Endothelial cell of umbilical vein (primary cell): ENCODE measurements around the gene PILRA. TPM values are rescaled to one million over a fixed set of nuclear protein-coding genes. Genes with fewer than 3 reads are reported as not detected.

Source experiments
- BruUV-seq: library from RNA; stranded (reverse); fragments of 400-500 nt; replicated peaks from 2 replicates; lab custom pipeline; 2021; lab: Mats Ljungman, UMichigan
- CTCF ChIA-PET: fragments of 300-600, 350-600 bp; sonication (Branson Sonifier 250); formaldehyde crosslinking; loops from one replicate; lab custom pipeline; 2021; ENCODE audit warnings: antibody characterized with exemption, inconsistent platforms; lab: Charles Lee
- POLR2A ChIA-PET: fragments of 300-600, 350-600 bp; sonication (Branson Sonifier 250); formaldehyde crosslinking; loops from one replicate; lab custom pipeline; 2021; ENCODE audit warnings: antibody characterized with exemption, inconsistent platforms; lab: Charles Lee
- DNase-seq: peaks from one replicate; pipeline ENCODE4 v3.0.0-alpha.2; 2011; ENCODE audit warnings: low read depth, low spot score
- FAIRE-seq: peaks from 2 replicates; lab custom pipeline; 2011; peaks lifted over from hg19 to GRCh38; lab: Jason Lieb, UNC
- H2AFZ ChIP-seq: 2 replicates; pipeline ENCODE4 v1.6.0; 2012; ENCODE audit warnings: low read depth, low read length, control low read depth, inconsistent platforms
- H3K27ac ChIP-seq: 2 replicates; pipeline ENCODE4 v1.5.1; 2011; ENCODE audit warnings: low read depth, mild to moderate bottlenecking, control low read depth, low read length, moderate library complexity; ENCODE audit not compliant: insufficient read depth
- H3K27me3 ChIP-seq, 2 experiments: 2 replicates each; pipeline versions ENCODE4 v1.6.0 to v1.6.1; 2011; ENCODE audit warnings: low read length in 2 of 2, mixed read lengths in 1 of 2; ENCODE audit not compliant: control insufficient read depth in 2 of 2, insufficient read depth in 2 of 2
- H3K36me3 ChIP-seq, 2 experiments: 2 replicates in 1 of 2; 3 replicates in 1 of 2; pipeline ENCODE4 v1.5.1; 2011; ENCODE audit warnings: low read length in 2 of 2, mild to moderate bottlenecking in 1 of 2, moderate library complexity in 1 of 2; ENCODE audit not compliant: control insufficient read depth in 2 of 2, insufficient read depth in 2 of 2; ENCODE audit errors: extremely low read depth in 1 of 2
- H3K4me1 ChIP-seq: 3 replicates; pipeline ENCODE4 v1.5.1; 2011; ENCODE audit warnings: mild to moderate bottlenecking, low read length; ENCODE audit not compliant: control insufficient read depth, insufficient read depth; ENCODE audit errors: extremely low read depth
- H3K4me2 ChIP-seq: 2 replicates; pipeline ENCODE4 v1.6.1; 2011; ENCODE audit warnings: low read length, control low read depth, mixed read lengths; ENCODE audit not compliant: insufficient read depth
- H3K4me3 ChIP-seq, 3 experiments: fragments of 200-600 bp in 1 of 3; sonication (generic), shearing (Covaris generic) in 1 of 3; replicated peaks in 1 of 3; 2 replicates each; pipeline ENCODE4 v1.5.1; 2011 to 2016; ENCODE audit warnings: control low read depth in 3 of 3, low read length in 3 of 3, mild to moderate bottlenecking in 2 of 3, inconsistent platforms in 1 of 3, low read depth in 1 of 3, moderate library complexity in 1 of 3; ENCODE audit not compliant: insufficient read depth in 1 of 3
- H3K79me2 ChIP-seq: 2 replicates; pipeline ENCODE4 v1.6.0; 2012; ENCODE audit warnings: low read length, inconsistent platforms; ENCODE audit not compliant: control insufficient read depth, insufficient read depth
- H3K9ac ChIP-seq: replicated peaks from 2 replicates; pipeline ENCODE3; 2011; ENCODE audit warnings: low read length, control low read depth; ENCODE audit not compliant: insufficient read depth; ENCODE audit errors: extremely low read depth
- H3K9me1 ChIP-seq: replicated peaks from 3 replicates; pipeline ENCODE4 v1.6.0; 2011; ENCODE audit warnings: mild to moderate bottlenecking, low read length; ENCODE audit not compliant: control insufficient read depth, insufficient read depth; ENCODE audit errors: extremely low read depth
- H3K9me3 ChIP-seq: replicated peaks from 2 replicates; pipeline ENCODE4 v1.5.1; 2012; ENCODE audit warnings: low read length, inconsistent platforms; ENCODE audit not compliant: control insufficient read depth, insufficient read depth
- H4K20me1 ChIP-seq: replicated peaks from 2 replicates; pipeline ENCODE3; 2011; ENCODE audit warnings: mild to moderate bottlenecking, low read length; ENCODE audit not compliant: control insufficient read depth, insufficient read depth; ENCODE audit errors: extremely low read depth
- CTCF ChIP-seq, 2 donors: IDR thresholded peaks; 1 replicate in 1 of 2; 2 replicates in 1 of 2; pipeline ENCODE4 v1.5.1; 2011; ENCODE audit warnings: low read length in 2 of 2, mild to moderate bottlenecking in 2 of 2, moderate library complexity in 2 of 2, control low read depth in 1 of 2, inconsistent platforms in 1 of 2, low read depth in 1 of 2; ENCODE audit not compliant: insufficient read depth in 1 of 2; ENCODE audit errors: extremely low read depth in 1 of 2
- EZH2 ChIP-seq: IDR thresholded peaks from 2 replicates; pipeline ENCODE4 v1.6.1; 2012; ENCODE audit warnings: borderline replicate concordance, low read depth, mild to moderate bottlenecking, moderate library complexity, low read length, inconsistent platforms; ENCODE audit not compliant: severe bottlenecking
- FOS ChIP-seq: IDR thresholded peaks from 2 replicates; pipeline ENCODE4 v1.6.1; 2011; ENCODE audit warnings: mild to moderate bottlenecking, low read length, moderate library complexity, borderline replicate concordance; ENCODE audit not compliant: insufficient read depth
- GATA2 ChIP-seq: IDR thresholded peaks from 2 replicates; pipeline ENCODE4 v1.7.0; 2011; ENCODE audit warnings: low read depth, mild to moderate bottlenecking, moderate library complexity, mixed read lengths, low read length; ENCODE audit not compliant: insufficient read length, insufficient read depth
- JUN ChIP-seq: IDR thresholded peaks from 2 replicates; pipeline ENCODE4 v1.6.1; 2011; ENCODE audit warnings: borderline replicate concordance, low read depth; ENCODE audit not compliant: insufficient read length, insufficient read depth
- MAX ChIP-seq: IDR thresholded peaks from 2 replicates; pipeline ENCODE4 v1.6.1; 2011; ENCODE audit not compliant: insufficient read depth, insufficient read length
- MYC ChIP-seq: IDR thresholded peaks from one replicate; pipeline ENCODE4 v1.6.1; 2011; ENCODE audit warnings: mild to moderate bottlenecking, low read depth, low read length
- POLR2A ChIP-seq: IDR thresholded peaks from 2 replicates; pipeline ENCODE4 v1.6.1; 2012; ENCODE audit warnings: low read depth, mild to moderate bottlenecking, control low read depth, low read length
- POLR2AphosphoS5 ChIP-seq: IDR thresholded peaks from 2 replicates; pipeline ENCODE4 v1.6.1; 2012; ENCODE audit warnings: low read depth, mild to moderate bottlenecking, control low read depth, low read length, moderate library complexity; ENCODE audit not compliant: insufficient read depth
- dilution Hi-C: fragments of 300-500 bp; cut with MboI; formaldehyde crosslinking; loops from one replicate; pipeline ENCODE4 v1.15.0; 2019; ENCODE audit warnings: low sequenced_read_pairs; ENCODE audit not compliant: extremely low pct_ligation_motif_present
- intact Hi-C: fragments of 100-400 bp; cut with micrococcal nuclease; formaldehyde crosslinking; loops from one replicate; pipeline ENCODE4 v1.10.0; 2022
- polyA plus RNA-seq, 4 experiments: library from polyadenylated mRNA; depleted of rRNA in 3 of 4; stranded (reverse) in 3 of 4; unstranded in 1 of 4; fragments of >200 nt; gene quantifications; 2 replicates each; pipeline versions ENCODE4 v1.2.1 to v1.2.3, GENCODE V29; 2011 to 2012; ENCODE audit warnings: missing spikeins in 1 of 4
- total RNA-seq: library from RNA; stranded (reverse); gene quantifications from 2 replicates; pipeline ENCODE4 v1.2.3, GENCODE V29; 2021

Gene PILRA
- total and polyA plus RNA-seq, 2 donors (not counting 3 experiments of a cell fraction or from before 2014, with no cell fraction given) = 0.61 to 1.3 TPM

DNA sequence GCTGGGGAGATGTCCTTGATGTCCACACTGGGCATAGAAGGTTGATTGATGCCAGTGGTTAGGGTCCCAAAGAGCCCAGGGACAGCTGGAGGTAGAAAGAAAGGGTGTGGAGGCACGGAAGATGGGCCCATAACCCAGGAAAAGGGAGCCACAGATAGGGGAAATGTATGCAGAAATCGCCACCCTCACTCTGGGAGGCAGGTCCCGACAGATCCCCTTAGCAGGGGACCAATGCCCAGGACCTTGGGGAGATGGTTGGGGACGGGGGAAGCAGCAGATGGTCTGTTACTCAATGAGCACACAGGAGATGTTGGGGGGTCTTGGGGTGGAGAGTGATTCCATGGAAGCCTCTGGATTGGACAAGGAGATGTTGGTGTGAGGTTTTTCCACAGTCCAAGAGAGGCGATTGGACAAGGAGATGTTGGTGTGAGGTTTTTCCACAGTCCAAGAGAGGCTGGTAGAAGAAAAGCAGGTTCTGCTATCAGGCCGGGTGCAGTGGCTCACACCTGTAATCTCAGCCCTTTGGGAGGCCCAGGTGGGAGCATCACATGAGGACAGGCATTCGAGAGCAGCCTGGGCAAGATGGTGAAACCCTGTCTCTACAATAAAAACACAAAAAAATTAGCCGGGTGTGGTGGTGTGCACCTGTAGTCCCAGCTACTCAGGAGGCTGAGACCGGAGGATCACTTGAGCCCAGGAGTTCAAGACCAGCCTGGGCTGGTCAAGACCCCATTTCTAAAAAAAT, 70.0 kb downstream of the PILRA start:
- Histone ChIP-seq H3K27me3 (no peaks in the 10 kb centered on the region), H3K9me1 (no peaks in the 10 kb centered on the region), H3K9ac (no peak overlapping the region), H3K4me1 (peaks cover 38% of the 10 kb centered on the region), H3K79me2 (no peaks in the 10 kb centered on the region), H3K36me3 (no peaks in the 10 kb centered on the region), H2AFZ (no peak overlapping the region), H3K27ac (peak overlapping the region; percentile 85), H3K9me3 (no peaks in the 10 kb centered on the region), H4K20me1 (no peaks in the 10 kb centered on the region), H3K4me3 (no peak overlapping the region), H3K4me2 (no peak overlapping the region)
- FAIRE-seq = no peak
- no peak for DNase-seq
- ChIA-PET CTCF (interaction anchor here (0.9 to 1.4 kb wide), 2 partner anchors 20 to 35 kb away, joined by 3 to 4 read pairs; partner anchors contain the start of gene SPACDR), POLR2A (interaction anchor here (3.9 kb wide), 1 partner anchor 14 kb away, joined by 59 read pairs; the partner anchor contains the start of genes MEPCE and ZCWPW1)
- intact Hi-C loops = no loop called here
- TF ChIP-seq FOS (no peak), POLR2AphosphoS5 (no peak), POLR2A (no peak), JUN (no peak), EZH2 (no peak), MYC (no peak), MAX (no peak), CTCF (IDR thresholded peaks at IDR 0.05; ENCODE audit: extremely low read depth in 1 of 2, insufficient read depth in 1 of 2, low read depth in 1 of 2, low read length in 2 of 2) (no peak), GATA2 (no peak)
- dilution Hi-C loops = no loop called here
- no TSS peak for BruUV-seq
